ENCODE data around the gene GNAO1. TPM values are rescaled to one million over a fixed set of nuclear protein-coding genes. Genes with fewer than 3 reads are reported as not detected.

The GNAO1 gene
- total and polyA plus RNA-seq, 2 of the 13 experiments (the other 11 are each of a cell fraction or from before 2014, with no cell fraction given) = not detected

GRCh38 chr16:56357765-56358322 lies 166.6 kb downstream of the GNAO1 start (continued):
- TF ChIP-seq THAP7 (CRISPR knock-in tag; IDR thresholded peaks at IDR 0.05) (no peak), ZBED4 (CRISPR knock-in tag; IDR thresholded peaks at IDR 0.05; ENCODE audit: borderline replicate concordance) (no peak), ARID3A (IDR thresholded peaks at IDR 0.05; ENCODE audit: low read depth, low read length) (no peak), HOXA5 (CRISPR knock-in tag; IDR thresholded peaks at IDR 0.05) (no peak), SIX1 (CRISPR knock-in tag; IDR thresholded peaks at IDR 0.05; ENCODE audit: borderline replicate concordance) (no peak), ZNF3 (CRISPR knock-in tag; IDR thresholded peaks at IDR 0.05) (no peak), STAG1 (CRISPR knock-in tag; IDR thresholded peaks at IDR 0.05) (peak; percentile 49), POLR2AphosphoS2 (IDR thresholded peaks at IDR 0.05; ENCODE audit: low read depth, low read length) (no peak), ZNF781 (CRISPR knock-in tag; IDR thresholded peaks at IDR 0.05; ENCODE audit: borderline replicate concordance, not compliant biosample characterization) (peak; percentile 59), ETS1 (CRISPR knock-in tag; IDR thresholded peaks at IDR 0.05) (no peak), ZSCAN20 (CRISPR knock-in tag; IDR thresholded peaks at IDR 0.05; ENCODE audit: borderline replicate concordance) (no peak)
- TF ChIP-seq, protein P1, sequence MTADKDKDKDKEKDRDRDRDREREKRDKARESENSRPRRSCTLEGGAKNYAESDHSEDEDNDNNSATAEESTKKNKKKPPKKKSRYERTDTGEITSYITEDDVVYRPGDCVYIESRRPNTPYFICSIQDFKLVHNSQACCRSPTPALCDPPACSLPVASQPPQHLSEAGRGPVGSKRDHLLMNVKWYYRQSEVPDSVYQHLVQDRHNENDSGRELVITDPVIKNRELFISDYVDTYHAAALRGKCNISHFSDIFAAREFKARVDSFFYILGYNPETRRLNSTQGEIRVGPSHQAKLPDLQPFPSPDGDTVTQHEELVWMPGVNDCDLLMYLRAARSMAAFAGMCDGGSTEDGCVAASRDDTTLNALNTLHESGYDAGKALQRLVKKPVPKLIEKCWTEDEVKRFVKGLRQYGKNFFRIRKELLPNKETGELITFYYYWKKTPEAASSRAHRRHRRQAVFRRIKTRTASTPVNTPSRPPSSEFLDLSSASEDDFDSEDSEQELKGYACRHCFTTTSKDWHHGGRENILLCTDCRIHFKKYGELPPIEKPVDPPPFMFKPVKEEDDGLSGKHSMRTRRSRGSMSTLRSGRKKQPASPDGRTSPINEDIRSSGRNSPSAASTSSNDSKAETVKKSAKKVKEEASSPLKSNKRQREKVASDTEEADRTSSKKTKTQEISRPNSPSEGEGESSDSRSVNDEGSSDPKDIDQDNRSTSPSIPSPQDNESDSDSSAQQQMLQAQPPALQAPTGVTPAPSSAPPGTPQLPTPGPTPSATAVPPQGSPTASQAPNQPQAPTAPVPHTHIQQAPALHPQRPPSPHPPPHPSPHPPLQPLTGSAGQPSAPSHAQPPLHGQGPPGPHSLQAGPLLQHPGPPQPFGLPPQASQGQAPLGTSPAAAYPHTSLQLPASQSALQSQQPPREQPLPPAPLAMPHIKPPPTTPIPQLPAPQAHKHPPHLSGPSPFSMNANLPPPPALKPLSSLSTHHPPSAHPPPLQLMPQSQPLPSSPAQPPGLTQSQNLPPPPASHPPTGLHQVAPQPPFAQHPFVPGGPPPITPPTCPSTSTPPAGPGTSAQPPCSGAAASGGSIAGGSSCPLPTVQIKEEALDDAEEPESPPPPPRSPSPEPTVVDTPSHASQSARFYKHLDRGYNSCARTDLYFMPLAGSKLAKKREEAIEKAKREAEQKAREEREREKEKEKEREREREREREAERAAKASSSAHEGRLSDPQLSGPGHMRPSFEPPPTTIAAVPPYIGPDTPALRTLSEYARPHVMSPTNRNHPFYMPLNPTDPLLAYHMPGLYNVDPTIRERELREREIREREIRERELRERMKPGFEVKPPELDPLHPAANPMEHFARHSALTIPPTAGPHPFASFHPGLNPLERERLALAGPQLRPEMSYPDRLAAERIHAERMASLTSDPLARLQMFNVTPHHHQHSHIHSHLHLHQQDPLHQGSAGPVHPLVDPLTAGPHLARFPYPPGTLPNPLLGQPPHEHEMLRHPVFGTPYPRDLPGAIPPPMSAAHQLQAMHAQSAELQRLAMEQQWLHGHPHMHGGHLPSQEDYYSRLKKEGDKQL (CRISPR knock-in tag; IDR thresholded peaks at IDR 0.05; ENCODE audit: low read depth) = no peak
- TF ChIP-seq, protein P2, sequence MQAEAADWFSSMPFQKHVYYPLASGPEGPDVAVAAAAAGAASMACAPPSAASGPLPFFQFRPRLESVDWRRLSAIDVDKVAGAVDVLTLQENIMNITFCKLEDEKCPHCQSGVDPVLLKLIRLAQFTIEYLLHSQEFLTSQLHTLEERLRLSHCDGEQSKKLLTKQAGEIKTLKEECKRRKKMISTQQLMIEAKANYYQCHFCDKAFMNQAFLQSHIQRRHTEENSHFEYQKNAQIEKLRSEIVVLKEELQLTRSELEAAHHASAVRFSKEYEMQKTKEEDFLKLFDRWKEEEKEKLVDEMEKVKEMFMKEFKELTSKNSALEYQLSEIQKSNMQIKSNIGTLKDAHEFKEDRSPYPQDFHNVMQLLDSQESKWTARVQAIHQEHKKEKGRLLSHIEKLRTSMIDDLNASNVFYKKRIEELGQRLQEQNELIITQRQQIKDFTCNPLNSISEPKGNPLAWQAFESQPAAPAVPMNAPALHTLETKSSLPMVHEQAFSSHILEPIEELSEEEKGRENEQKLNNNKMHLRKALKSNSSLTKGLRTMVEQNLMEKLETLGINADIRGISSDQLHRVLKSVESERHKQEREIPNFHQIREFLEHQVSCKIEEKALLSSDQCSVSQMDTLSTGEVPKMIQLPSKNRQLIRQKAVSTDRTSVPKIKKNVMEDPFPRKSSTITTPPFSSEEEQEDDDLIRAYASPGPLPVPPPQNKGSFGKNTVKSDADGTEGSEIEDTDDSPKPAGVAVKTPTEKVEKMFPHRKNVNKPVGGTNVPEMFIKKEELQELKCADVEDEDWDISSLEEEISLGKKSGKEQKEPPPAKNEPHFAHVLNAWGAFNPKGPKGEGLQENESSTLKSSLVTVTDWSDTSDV (CRISPR knock-in tag; IDR thresholded peaks at IDR 0.05) = no peak

Measured in HepG2 (cell line).